GM18873 (cell line): Measurements from ENCODE around the gene TBL1X.

Source experiments
- ATAC-seq: cut with Tn5 transposase; IDR thresholded peaks from one replicate; pipeline ENCODE4 v1.9.1; 2021; ENCODE audit warnings: mild to moderate bottlenecking, moderate library complexity, moderate number of reproducible peaks; ENCODE audit not compliant: unreplicated experiment, low FRiP score

TBL1X gene

DNA sequence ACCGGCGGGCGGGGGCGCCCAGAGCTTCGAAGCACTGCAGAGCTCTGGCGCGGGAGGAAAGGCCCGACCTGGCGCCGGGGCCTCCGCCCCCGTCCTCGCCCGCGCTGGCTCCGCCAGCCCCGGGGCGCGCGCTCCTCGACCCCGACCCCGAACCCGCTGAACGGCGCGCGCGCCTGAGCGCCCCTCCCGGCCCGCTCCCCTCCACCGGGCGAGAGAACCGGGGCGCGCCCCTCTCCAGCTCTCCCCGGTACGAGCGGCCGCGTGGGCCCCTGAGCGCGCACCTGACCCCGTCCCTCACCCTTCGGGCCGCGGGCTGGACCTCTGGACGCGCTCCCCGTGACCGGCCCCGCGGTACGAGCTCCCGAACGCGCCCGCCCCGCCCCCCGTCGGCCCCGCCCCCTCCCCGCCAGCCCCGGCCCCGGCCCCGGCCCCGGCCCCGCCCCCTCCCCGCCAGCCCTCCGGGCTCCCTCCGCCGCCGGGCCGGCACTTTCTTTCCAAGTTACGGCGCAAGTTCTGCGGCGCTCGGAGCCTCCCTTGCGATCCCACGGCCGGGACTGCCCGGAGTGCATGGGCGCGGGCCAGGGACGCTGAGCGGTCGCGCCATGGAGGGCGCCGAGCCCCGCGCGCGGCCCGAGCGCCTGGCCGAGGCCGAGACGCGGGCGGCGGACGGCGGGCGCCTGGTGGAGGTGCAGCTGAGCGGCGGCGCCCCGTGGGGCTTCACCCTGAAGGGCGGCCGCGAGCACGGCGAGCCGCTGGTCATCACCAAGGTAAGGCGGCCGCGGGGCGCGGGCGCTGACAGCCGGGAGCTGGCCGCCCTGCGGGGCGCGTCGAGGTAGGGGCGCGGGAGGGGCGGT is 321.3 kb downstream of the TBL1X start, which contains the start of gene SHROOM2:
TSS of gene SHROOM2 (plus strand) at position 486 of the 854 bp plus-strand sequence. CDS start at position 603, 117 bp downstream.
- ATAC-seq, result no peak

DNA sequence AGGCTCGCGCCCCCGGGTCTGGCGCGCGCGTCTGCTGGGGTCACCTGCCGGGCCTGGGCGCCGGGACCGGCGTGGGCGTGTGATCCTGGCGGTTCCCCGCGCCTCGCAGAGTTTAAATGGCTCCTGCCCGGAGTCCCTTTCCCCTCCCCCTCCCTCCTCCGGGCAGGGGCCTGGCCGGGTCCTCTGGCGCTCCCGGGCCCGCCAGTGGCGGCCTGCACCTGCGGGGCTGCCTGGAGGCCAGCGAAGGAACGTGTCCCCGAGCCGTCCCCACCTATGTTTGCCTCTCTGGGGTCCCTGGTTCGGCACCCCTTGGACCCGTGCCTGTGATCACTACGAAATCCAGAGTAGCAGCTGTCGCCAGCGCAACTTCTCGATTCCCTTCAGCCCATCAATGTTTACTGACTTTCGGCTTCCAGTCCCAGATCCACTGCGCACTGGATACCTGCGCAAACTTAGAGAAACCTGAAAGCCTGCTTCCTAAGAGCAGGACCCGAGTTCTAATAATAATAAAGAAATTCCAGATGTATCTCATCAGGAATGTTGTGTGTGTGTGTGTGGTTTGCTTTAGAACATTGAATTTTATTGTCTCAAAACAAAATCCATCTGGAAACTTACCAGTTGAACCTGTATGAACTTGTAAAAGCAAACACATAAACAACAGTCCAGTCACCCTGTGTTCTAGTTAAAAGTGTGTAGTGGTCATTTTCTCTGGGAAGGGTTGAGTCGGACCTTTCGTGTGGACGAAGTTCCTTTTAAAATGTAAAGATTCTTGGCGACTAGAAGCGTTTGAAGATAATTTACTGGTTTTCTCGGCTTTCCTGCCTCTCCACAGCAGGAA is 322.2 kb downstream of the TBL1X start:
- no peak for ATAC-seq

DNA sequence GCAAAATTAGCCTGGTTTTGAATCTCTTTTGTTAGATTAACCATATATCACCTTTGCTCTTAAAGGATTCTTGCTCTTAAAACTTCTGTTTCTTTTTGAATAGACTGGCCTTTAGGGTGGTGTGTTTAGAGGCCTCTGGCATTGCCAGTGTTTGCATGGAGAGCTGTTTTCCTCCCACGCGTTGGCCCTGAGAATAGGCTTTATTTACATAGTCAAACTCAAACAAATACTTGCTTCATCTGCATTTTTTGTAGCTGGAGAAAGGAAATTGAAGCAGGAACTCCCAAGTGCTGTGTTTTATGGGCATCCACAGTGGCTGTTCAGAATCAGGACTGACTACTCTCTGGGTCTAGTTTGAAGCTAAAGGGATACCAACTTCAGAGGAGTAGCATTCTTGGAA is 324.1 kb downstream of the TBL1X start:
- ATAC-seq, result no peak

DNA sequence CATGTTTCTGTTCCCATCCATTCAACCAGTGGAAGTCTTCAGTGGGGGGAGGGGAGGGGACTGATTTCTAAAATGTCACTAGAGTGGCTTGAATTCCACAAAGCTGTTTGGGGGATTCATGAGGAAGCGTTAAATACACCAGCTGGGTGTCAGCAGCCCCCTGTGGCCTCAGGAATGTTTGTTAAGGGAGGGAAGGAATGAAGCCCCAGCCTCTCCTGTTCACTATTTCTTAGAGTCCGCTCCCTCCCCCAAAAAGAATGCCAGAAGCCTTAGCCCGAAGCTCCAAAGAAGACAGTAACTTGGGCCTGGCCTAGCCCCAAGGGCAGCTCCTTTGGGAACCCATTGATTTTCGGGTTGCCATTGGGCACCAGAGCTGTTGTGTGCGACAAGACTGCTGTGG is 324.7 kb downstream of the TBL1X start:
- no peak for ATAC-seq
